Uterus (tissue), 4 donors: ENCODE data around the gene HMMR. TPM values are rescaled to one million over a fixed set of nuclear protein-coding genes. Genes with fewer than 3 reads are reported as not detected.

Experiments used
- DNase-seq, 2 donors: peaks; one replicate each; pipeline ENCODE4 v3.0.0-alpha.2; 2019 to 2020
- H3K27ac ChIP-seq, 2 donors: fragments of 200-600 bp; sonication (generic); 1 replicate in 1 of 2; 2 replicates in 1 of 2; pipeline ENCODE4 v1.5.1; 2016 to 2018
- H3K27me3 ChIP-seq, 2 donors: fragments of 200-600 bp; sonication (generic); one replicate each; pipeline ENCODE4 v1.5.1; 2018 to 2019; ENCODE audit warnings: control low read depth in 1 of 2
- H3K36me3 ChIP-seq, 2 donors: fragments of 200-600 bp; sonication (generic); one replicate each; pipeline ENCODE4 v1.5.1; 2019; ENCODE audit warnings: control low read depth in 1 of 2
- H3K4me1 ChIP-seq, 2 donors: fragments of 200-600 bp; sonication (generic); one replicate each; pipeline ENCODE4 v1.5.1; 2018 to 2019; ENCODE audit warnings: control low read depth in 1 of 2
- H3K4me3 ChIP-seq, 2 donors: fragments of 200-600 bp; sonication (generic); 1 replicate in 1 of 2; 2 replicates in 1 of 2; pipeline ENCODE4 v1.5.1; 2018 to 2019; ENCODE audit warnings: mild to moderate bottlenecking in 1 of 2
- H3K9me3 ChIP-seq, 2 donors: fragments of 200-600 bp; sonication (generic); one replicate each; pipeline ENCODE4 v1.5.1; 2019; ENCODE audit warnings: control low read depth in 1 of 2
- POLR2A ChIP-seq, 2 donors: fragments of 450-650 bp; IDR thresholded peaks; one replicate each; pipeline ENCODE4 v1.6.1; 2016; ENCODE audit warnings: antibody characterized with exemption in 2 of 2, mild to moderate bottlenecking in 1 of 2, moderate library complexity in 1 of 2
- intact Hi-C: fragments of 100-400 bp; cut with DNase I; formaldehyde crosslinking; loops from one replicate; pipeline ENCODE4 v1.15.1; 2023; ENCODE audit warnings: low total_unique reads
- total RNA-seq, 4 donors: library from RNA; depleted of rRNA in 3 of 4; stranded (reverse); fragments of >200 nt in 3 of 4; gene quantifications; one replicate each; pipeline versions ENCODE4 v1.1.0 to v1.2.4, GENCODE V29; 2014 to 2023
- TF ChIP-seq, protein P1 (sequence below), 4 experiments: fragments of 200-600 bp in 2 of 4; fragments of 450-650 bp in 2 of 4; sonication (generic) in 2 of 4; IDR thresholded peaks; one replicate each; pipeline ENCODE4 v1.5.1; 2016 to 2019; ENCODE audit warnings: antibody characterized with exemption in 4 of 4, mild to moderate bottlenecking in 2 of 4, moderate library complexity in 1 of 4
- donor health status: DM: yes; HTN: yes; CAD: no.

The HMMR gene
- total RNA-seq, 4 donors from 2014 or later, result 13.8 TPM; not detected in 3

DNA sequence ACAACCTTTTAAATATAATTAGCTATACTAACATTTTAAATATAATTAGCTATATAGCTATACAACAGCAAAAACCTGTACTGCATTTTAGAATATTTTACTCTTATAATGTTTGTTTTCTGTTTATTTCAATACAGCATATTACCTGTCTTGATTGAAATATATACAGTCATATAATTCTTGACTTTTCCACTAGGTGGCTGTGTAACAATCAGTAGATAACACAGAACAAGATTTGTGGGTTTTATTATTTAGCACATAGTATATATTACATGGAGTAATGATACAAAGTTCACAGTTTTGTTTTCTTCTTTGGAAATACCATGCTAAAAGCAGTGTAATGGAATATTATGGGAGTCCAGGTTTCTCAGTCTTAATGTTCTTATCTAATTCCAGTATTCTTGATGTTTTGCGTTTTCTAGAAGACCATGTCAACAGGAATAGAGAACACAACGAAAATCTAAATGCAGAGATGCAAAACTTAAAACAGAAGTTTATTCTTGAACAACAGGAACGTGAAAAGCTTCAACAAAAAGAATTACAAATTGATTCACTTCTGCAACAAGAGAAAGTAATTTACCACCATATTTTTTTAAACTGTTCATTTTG lies 13.3 kb downstream of the HMMR start:
- intact Hi-C loops, result no loop called here
- Histone ChIP-seq H3K36me3 (no peaks in the 10 kb centered on the region), H3K4me1 (no peaks in the 10 kb centered on the region), H3K27ac (no peak overlapping the region), H3K4me3 (no peak overlapping the region), H3K27me3 (no peaks in the 10 kb centered on the region), H3K9me3 (no peaks in the 10 kb centered on the region)
- no peak for DNase-seq
- TF ChIP-seq, protein P1, sequence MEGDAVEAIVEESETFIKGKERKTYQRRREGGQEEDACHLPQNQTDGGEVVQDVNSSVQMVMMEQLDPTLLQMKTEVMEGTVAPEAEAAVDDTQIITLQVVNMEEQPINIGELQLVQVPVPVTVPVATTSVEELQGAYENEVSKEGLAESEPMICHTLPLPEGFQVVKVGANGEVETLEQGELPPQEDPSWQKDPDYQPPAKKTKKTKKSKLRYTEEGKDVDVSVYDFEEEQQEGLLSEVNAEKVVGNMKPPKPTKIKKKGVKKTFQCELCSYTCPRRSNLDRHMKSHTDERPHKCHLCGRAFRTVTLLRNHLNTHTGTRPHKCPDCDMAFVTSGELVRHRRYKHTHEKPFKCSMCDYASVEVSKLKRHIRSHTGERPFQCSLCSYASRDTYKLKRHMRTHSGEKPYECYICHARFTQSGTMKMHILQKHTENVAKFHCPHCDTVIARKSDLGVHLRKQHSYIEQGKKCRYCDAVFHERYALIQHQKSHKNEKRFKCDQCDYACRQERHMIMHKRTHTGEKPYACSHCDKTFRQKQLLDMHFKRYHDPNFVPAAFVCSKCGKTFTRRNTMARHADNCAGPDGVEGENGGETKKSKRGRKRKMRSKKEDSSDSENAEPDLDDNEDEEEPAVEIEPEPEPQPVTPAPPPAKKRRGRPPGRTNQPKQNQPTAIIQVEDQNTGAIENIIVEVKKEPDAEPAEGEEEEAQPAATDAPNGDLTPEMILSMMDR (IDR thresholded peaks at IDR 0.05), result peak in 3 of 4 experiments; percentile 7 to 45 (median 28)
- TF ChIP-seq POLR2A (IDR thresholded peaks at IDR 0.05), result no peak

DNA sequence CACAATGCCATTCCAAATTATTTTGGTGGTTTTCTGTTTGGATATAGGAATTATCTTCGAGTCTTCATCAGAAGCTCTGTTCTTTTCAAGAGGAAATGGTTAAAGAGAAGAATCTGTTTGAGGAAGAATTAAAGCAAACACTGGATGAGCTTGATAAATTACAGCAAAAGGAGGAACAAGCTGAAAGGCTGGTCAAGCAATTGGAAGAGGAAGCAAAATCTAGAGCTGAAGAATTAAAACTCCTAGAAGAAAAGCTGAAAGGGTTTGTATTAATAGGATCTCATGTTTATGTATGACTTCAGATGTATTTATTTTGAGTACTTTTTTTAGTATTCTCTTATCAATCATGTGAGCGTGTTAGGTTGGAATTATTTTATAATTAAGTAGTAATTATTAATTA lies 15.0 kb downstream of the HMMR start:
- no peak for DNase-seq
- no peaks in the 10 kb centered on the region for H3K9me3 ChIP-seq
- TF ChIP-seq, protein P1 (IDR thresholded peaks at IDR 0.05), result no peak
- TF ChIP-seq POLR2A (IDR thresholded peaks at IDR 0.05), result no peak
- H3K27me3 ChIP-seq, result no peaks in the 10 kb centered on the region
- H3K27ac ChIP-seq, result no peak overlapping the region
- intact Hi-C loops, result no loop called here
- H3K36me3 ChIP-seq, result no peaks in the 10 kb centered on the region
- H3K4me3 ChIP-seq, result no peak overlapping the region
- H3K4me1 ChIP-seq, result no peaks in the 10 kb centered on the region

DNA sequence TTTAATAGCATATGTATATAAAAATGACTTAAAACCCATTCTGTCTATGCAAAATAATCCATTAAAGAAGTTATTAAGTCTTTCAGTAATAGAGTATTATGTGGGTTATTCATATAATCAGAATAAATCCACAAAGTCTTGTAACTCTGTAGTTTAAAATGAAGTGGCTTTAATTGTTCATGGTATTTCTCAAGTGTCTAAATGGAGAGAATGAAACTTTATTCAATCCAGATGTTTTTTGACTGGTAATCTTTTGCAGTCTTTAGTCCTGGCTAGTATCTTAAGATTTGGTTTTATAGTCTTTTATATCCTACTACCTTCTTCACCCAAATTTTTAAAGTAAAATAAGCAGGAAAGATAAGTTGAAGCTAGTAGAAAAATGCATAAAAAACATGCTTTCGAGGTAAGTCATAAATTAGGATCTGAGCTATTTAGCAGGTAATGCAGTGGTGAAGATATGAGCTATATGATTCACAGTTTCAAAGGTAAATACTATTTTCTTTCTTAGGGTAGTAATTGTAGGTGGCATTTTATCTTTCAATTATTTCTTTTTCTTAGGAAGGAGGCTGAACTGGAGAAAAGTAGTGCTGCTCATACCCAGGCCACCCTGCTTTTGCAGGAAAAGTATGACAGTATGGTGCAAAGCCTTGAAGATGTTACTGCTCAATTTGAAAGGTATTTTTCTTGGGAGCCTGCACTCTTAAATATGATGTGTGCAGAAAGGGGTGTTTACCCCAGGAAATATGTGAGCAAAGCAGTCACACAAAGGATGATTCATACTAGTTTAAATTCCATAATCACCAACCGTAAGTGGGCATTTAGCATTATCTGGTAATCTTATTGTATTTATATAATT lies 17.9 kb downstream of the HMMR start:
- H3K36me3 ChIP-seq, result no peaks in the 10 kb centered on the region
- intact Hi-C loops, result no loop called here
- no peak overlapping the region for H3K27ac ChIP-seq
- H3K9me3 ChIP-seq, result no peaks in the 10 kb centered on the region
- no peak overlapping the region for H3K4me3 ChIP-seq
- no peaks in the 10 kb centered on the region for H3K4me1 ChIP-seq
- H3K27me3 ChIP-seq, result no peaks in the 10 kb centered on the region
- no peak for TF ChIP-seq POLR2A (IDR thresholded peaks at IDR 0.05)
- TF ChIP-seq, protein P1 (IDR thresholded peaks at IDR 0.05), result no peak
- no peak for DNase-seq

DNA sequence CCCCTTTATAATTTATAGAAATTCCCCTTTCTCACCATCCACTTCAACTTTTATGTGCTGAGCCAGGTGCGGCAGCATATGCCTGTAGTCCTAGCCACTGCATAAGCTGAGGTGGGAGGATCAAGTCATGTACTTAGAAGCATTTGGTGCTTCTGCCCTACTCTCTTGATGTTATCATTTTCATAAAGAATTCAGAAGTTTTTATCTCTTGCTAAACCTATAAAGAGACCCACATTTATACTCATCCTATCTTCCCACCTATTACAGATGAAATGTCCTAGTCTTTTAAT lies 18.5 kb downstream of the HMMR start:
- H3K4me3 ChIP-seq, result no peak overlapping the region
- H3K36me3 ChIP-seq, result no peaks in the 10 kb centered on the region
- H3K9me3 ChIP-seq, result no peaks in the 10 kb centered on the region
- H3K27ac ChIP-seq, result no peak overlapping the region
- TF ChIP-seq, protein P1 (IDR thresholded peaks at IDR 0.05), result no peak
- no peak for TF ChIP-seq POLR2A (IDR thresholded peaks at IDR 0.05)
- no peaks in the 10 kb centered on the region for H3K4me1 ChIP-seq
- no peak for DNase-seq
- intact Hi-C loops, result no loop called here
- no peaks in the 10 kb centered on the region for H3K27me3 ChIP-seq

- Histone ChIP-seq H3K4me1 (no peaks in the 10 kb centered on the region), H3K27ac (no peak overlapping the region), H3K36me3 (no peaks in the 10 kb centered on the region), H3K9me3 (no peaks in the 10 kb centered on the region), H3K4me3 (no peak overlapping the region), H3K27me3 (no peaks in the 10 kb centered on the region)
- intact Hi-C loops, result no loop called here
- no peak for DNase-seq
- TF ChIP-seq, protein P1 (IDR thresholded peaks at IDR 0.05), result no peak
- no peak for TF ChIP-seq POLR2A (IDR thresholded peaks at IDR 0.05)
Observed at GRCh38 chr5:163489055-163489744, 28.8 kb downstream of the HMMR start.
